ENCODE measurements around the gene OR7G2.

DNA sequence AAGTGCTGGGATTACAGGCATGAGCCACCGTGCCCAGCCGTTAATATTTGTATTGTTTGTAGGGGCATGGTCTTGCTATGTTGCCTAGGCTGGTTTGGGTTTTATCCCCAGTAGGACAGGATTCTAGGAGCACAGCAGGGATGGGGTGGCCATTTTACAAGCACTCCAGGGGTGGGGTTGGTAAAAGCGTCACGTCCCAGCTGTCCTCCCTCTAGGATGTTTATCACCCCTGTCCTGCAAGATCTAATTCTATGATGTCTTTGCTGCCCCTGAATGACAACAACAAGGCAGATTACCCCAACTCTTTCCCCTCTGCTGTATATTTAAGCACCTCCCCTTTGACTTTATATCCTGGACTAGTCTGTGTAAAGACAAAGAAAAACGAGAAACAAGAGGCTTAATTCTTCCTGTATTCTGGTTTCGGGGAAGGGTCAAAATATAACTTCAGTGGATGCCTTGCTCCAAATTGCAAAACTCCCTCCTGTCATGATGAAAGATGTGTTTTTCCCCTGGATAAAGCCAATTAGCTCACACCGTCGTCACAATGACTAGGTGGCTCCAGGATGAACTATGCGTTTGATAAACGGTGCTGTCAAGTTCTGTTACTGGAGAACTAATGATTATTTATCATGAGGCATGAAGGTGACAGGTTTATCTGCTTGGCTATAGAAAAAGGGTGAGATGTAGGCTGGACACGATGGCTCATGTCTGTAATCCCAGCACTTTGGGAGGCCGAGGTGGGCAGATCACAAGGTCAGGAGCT is 48.2 kb downstream of the OR7G2 start:
- TF ChIP-seq EP300 (IDR thresholded peaks at IDR 0.05) = no peak
- TF ChIP-seq, protein P1, sequence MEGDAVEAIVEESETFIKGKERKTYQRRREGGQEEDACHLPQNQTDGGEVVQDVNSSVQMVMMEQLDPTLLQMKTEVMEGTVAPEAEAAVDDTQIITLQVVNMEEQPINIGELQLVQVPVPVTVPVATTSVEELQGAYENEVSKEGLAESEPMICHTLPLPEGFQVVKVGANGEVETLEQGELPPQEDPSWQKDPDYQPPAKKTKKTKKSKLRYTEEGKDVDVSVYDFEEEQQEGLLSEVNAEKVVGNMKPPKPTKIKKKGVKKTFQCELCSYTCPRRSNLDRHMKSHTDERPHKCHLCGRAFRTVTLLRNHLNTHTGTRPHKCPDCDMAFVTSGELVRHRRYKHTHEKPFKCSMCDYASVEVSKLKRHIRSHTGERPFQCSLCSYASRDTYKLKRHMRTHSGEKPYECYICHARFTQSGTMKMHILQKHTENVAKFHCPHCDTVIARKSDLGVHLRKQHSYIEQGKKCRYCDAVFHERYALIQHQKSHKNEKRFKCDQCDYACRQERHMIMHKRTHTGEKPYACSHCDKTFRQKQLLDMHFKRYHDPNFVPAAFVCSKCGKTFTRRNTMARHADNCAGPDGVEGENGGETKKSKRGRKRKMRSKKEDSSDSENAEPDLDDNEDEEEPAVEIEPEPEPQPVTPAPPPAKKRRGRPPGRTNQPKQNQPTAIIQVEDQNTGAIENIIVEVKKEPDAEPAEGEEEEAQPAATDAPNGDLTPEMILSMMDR (IDR thresholded peaks at IDR 0.05) = no peak
